HCT116 (cell line): ENCODE data around the gene USP47.

ENCODE experiments used
- CEBPB ChIP-seq: IDR thresholded peaks from 2 replicates; pipeline ENCODE4 v1.6.1; 2012; ENCODE audit warnings: low read depth
- CTCF ChIP-seq, 3 experiments: fragments of 200-600 bp in 1 of 3; sonication (generic) in 1 of 3; IDR thresholded peaks in 2 of 3; conservative IDR thresholded peaks in 1 of 3; 2 replicates each; pipeline ENCODE4 v1.5.1; 2012 to 2017; ENCODE audit warnings: low read depth in 2 of 3, low read length in 2 of 3, antibody characterized with exemption in 1 of 3, borderline replicate concordance in 1 of 3, control low read depth in 1 of 3, mild to moderate bottlenecking in 1 of 3, mixed read lengths in 1 of 3, mixed run types in 1 of 3, moderate library complexity in 1 of 3; ENCODE audit not compliant: insufficient read depth in 1 of 3
- EGR1 ChIP-seq: IDR thresholded peaks from 2 replicates; pipeline ENCODE4 v1.6.1; 2012; ENCODE audit warnings: low read depth
- EZH2 ChIP-seq: fragments of 200-600 bp; sonication (generic); IDR thresholded peaks from 2 replicates; pipeline ENCODE4 v1.6.1; 2017; ENCODE audit warnings: antibody characterized with exemption, mixed run types
- EZH2phosphoT487 ChIP-seq: fragments of 200-600 bp; IDR thresholded peaks from 2 replicates; pipeline ENCODE4 v1.6.1; 2018; ENCODE audit warnings: antibody characterized with exemption, borderline replicate concordance
- POLR2A ChIP-seq: IDR thresholded peaks from 2 replicates; pipeline ENCODE4 v1.7.0; 2011; ENCODE audit warnings: borderline replicate concordance; ENCODE audit not compliant: insufficient read depth, insufficient read length; ENCODE audit errors: extremely low read depth
- POLR2AphosphoS5 ChIP-seq: IDR thresholded peaks from 2 replicates; pipeline ENCODE4 v1.6.1; 2011; ENCODE audit warnings: mild to moderate bottlenecking, low read depth, low read length, moderate library complexity
- REST ChIP-seq: IDR thresholded peaks from 2 replicates; pipeline ENCODE4 v1.6.1; 2012; ENCODE audit warnings: low read depth
- SRF ChIP-seq: IDR thresholded peaks from 2 replicates; pipeline ENCODE4 v1.6.1; 2012; ENCODE audit warnings: low read depth
- ZFX ChIP-seq: fragments of 450-650 bp; IDR thresholded peaks from 2 replicates; pipeline ENCODE4 v1.6.1; 2017
- ZNF274 ChIP-seq: fragments of 200-500 bp; sonication (Bioruptor generic); IDR thresholded peaks from 2 replicates; pipeline ENCODE4 v1.6.1; 2014; ENCODE audit warnings: mild to moderate bottlenecking, low read depth, low read length, inconsistent platforms
- TF ChIP-seq, protein P1 (sequence below): IDR thresholded peaks from 2 replicates; pipeline ENCODE4 v1.6.1; 2012

DNA sequence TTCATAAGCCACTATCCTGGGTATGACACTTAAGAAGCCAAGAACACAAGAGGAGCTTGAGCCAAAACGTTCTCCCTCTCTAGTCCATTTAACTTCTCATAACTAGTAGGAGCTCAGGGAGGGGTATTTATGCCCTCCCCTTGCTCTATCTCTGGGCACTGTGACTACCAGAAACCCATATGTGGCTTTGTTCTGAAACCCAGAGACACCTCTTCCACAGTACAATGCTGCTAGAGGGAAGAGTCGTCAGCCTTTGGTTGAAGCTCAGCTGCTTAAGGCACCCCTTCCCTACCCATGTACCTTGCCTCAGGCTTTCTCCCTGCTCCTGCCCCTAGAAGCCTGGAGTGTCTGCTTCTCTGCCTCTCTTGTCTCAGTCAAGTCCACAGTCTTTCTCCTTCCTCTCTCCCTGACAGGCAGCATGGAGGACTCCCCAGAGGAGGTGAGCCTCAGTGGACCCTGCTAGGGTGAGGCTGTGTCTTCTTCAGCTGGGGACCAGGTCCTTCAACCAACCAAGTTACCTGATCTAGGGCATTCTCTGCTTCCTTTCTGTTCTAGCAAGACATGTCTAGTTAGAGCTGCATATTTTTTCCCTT lies 23.1 kb upstream of the USP47 start:
- TF ChIP-seq POLR2AphosphoS5, result no peak
- no peak for TF ChIP-seq CTCF (IDR thresholded peaks at IDR 0.05 in 2 of 3, conservative IDR thresholded peaks at IDR 0.05 in 1 of 3; ENCODE audit: borderline replicate concordance in 1 of 3, insufficient read depth in 1 of 3, low read depth in 2 of 3, low read length in 2 of 3)
- TF ChIP-seq POLR2A, result no peak
- TF ChIP-seq REST, result no peak
- TF ChIP-seq ZFX, result no peak
- no peak for TF ChIP-seq CEBPB
- no peak for TF ChIP-seq SRF
- TF ChIP-seq, protein P1, sequence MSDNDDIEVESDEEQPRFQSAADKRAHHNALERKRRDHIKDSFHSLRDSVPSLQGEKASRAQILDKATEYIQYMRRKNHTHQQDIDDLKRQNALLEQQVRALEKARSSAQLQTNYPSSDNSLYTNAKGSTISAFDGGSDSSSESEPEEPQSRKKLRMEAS, result no peak
- TF ChIP-seq EGR1, result no peak
- no peak for TF ChIP-seq ZNF274
- TF ChIP-seq EZH2, result no peak
- no peak for TF ChIP-seq EZH2phosphoT487
